HG03565 (cell line): Measurements from ENCODE around the gene KRTAP13-2.

Experiments used
- ATAC-seq: cut with Tn5 transposase; IDR thresholded peaks from one replicate; pipeline ENCODE4 v1.9.1; 2021; ENCODE audit warnings: mild to moderate bottlenecking, moderate library complexity; ENCODE audit not compliant: unreplicated experiment

Gene KRTAP13-2

GRCh38 chr21:30372139-30372770 is at the start of gene KRTAP13-2:
Gene KRTAP13-2 (minus strand): TSS chr21:30372271. CDS start chr21:30372213, 58 bp downstream.
- no peak for ATAC-seq

GRCh38 chr21:30415993-30416392 is 43.9 kb upstream of the KRTAP13-2 start:
- no peak for ATAC-seq

GRCh38 chr21:30408782-30409494 is 36.9 kb upstream of the KRTAP13-2 start:
- no peak for ATAC-seq

GRCh38 chr21:30395731-30396130 is 23.7 kb upstream of the KRTAP13-2 start, which contains the start of gene KRTAP13-1:
Gene KRTAP13-1 (plus strand): TSS chr21:30396031. CDS start chr21:30396087, 56 bp downstream.
- ATAC-seq = no peak

GRCh38 chr21:30391492-30392025 is 19.5 kb upstream of the KRTAP13-2 start:
- no peak for ATAC-seq

GRCh38 chr21:30382201-30382600 is 10.1 kb upstream of the KRTAP13-2 start:
- no peak for ATAC-seq

- no peak for ATAC-seq
Measured at GRCh38 chr21:30355906-30356305, 16.2 kb downstream of the KRTAP13-2 start.

GRCh38 chr21:30354308-30355005 is 17.6 kb downstream of the KRTAP13-2 start:
- ATAC-seq = no peak

GRCh38 chr21:30351534-30351933 is 20.5 kb downstream of the KRTAP13-2 start:
- no peak for ATAC-seq

GRCh38 chr21:30349572-30349971 is 22.5 kb downstream of the KRTAP13-2 start:
- ATAC-seq = no peak

- ATAC-seq = no peak
Measured at GRCh38 chr21:30348506-30348905, 23.6 kb downstream of the KRTAP13-2 start, which contains the start of gene KRTAP23-1. Gene KRTAP23-1 (minus strand): TSS chr21:30348606. CDS start chr21:30348606, 0 bp downstream.

GRCh38 chr21:30345014-30345413 is 27.1 kb downstream of the KRTAP13-2 start:
- ATAC-seq = no peak

- no peak for ATAC-seq
Measured at GRCh38 chr21:30340714-30341573, 31.1 kb downstream of the KRTAP13-2 start.

- ATAC-seq = no peak
Measured at GRCh38 chr21:30338717-30339116, 33.4 kb downstream of the KRTAP13-2 start.

- ATAC-seq = no peak
Measured at GRCh38 chr21:30337772-30338171, 34.3 kb downstream of the KRTAP13-2 start.

GRCh38 chr21:30337276-30337744 is 34.8 kb downstream of the KRTAP13-2 start, which contains the start of gene KRTAP27-1:
Gene KRTAP27-1 (minus strand): TSS chr21:30337694. CDS start chr21:30337668, 26 bp downstream.
- ATAC-seq = no peak

GRCh38 chr21:30336596-30336995 is 35.5 kb downstream of the KRTAP13-2 start:
- no peak for ATAC-seq

- no peak for ATAC-seq
Measured at GRCh38 chr21:30333736-30334135, 38.3 kb downstream of the KRTAP13-2 start.

GRCh38 chr21:30332681-30333080 is 39.4 kb downstream of the KRTAP13-2 start:
- ATAC-seq = no peak

GRCh38 chr21:30329203-30329875 is 42.7 kb downstream of the KRTAP13-2 start:
- ATAC-seq = no peak
